WI38 (cell line): ENCODE measurements around the gene MYF6.

Source experiments
- H3K4me3 ChIP-seq: 2 replicates; pipeline ENCODE4 v1.5.1; 2011; ENCODE audit warnings: low read depth, mild to moderate bottlenecking, control low read depth, low read length
- TF ChIP-seq, protein P1 (sequence below): IDR thresholded peaks from 2 replicates; pipeline ENCODE4 v1.5.1; 2012; ENCODE audit warnings: low read depth, mild to moderate bottlenecking, control low read depth, low read length

The MYF6 gene

GRCh38 chr12:80679346-80680131 is 27.9 kb upstream of the MYF6 start:
- H3K4me3 ChIP-seq: no peak overlapping the region
- TF ChIP-seq, protein P1, sequence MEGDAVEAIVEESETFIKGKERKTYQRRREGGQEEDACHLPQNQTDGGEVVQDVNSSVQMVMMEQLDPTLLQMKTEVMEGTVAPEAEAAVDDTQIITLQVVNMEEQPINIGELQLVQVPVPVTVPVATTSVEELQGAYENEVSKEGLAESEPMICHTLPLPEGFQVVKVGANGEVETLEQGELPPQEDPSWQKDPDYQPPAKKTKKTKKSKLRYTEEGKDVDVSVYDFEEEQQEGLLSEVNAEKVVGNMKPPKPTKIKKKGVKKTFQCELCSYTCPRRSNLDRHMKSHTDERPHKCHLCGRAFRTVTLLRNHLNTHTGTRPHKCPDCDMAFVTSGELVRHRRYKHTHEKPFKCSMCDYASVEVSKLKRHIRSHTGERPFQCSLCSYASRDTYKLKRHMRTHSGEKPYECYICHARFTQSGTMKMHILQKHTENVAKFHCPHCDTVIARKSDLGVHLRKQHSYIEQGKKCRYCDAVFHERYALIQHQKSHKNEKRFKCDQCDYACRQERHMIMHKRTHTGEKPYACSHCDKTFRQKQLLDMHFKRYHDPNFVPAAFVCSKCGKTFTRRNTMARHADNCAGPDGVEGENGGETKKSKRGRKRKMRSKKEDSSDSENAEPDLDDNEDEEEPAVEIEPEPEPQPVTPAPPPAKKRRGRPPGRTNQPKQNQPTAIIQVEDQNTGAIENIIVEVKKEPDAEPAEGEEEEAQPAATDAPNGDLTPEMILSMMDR: no peak

DNA sequence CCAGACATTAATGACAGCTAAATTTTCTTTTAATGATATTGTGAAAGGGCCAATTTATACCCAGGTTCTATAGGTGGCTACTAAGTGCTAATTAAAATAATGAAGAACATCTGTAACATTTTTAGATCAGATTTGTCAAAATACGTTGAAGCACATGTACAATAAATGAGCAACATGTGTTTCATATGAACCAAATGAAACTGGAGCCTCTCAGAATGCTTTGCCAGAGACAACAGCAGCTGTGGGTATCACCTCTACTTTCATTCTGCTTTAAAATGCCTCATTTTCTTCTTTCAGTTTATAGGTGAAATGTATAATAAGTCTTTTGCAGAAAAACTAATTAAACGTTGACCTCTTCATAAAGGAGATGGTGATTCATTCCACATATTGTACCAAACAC is 26.1 kb upstream of the MYF6 start:
- no peak overlapping the region for H3K4me3 ChIP-seq
- TF ChIP-seq, protein P1: no peak

- TF ChIP-seq, protein P1: no peak
- no peak overlapping the region for H3K4me3 ChIP-seq
Observed at GRCh38 chr12:80681786-80682185, 25.6 kb upstream of the MYF6 start.

GRCh38 chr12:80684077-80684495 is 23.3 kb upstream of the MYF6 start:
- TF ChIP-seq, protein P1: no peak
- H3K4me3 ChIP-seq: no peak overlapping the region

DNA sequence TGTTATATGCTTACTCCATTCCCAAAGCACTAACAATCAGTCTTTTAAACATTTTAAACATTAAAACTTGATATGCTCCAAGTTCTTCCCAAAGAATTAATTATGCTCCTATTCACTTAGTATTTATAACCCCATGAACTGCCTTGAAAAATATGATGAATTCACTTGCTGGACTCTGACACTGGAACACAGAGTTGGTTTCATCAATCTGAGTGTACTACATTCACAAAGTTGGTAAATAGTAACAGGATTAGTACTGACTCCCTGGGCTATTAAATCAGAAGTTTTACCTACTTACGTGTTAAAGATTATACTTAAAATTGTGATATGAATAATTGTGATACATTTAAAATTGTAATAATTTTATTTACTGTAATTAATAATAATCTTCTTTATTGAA is 17.3 kb upstream of the MYF6 start:
- TF ChIP-seq, protein P1: no peak
- H3K4me3 ChIP-seq: no peak overlapping the region

GRCh38 chr12:80690513-80690912 is 16.9 kb upstream of the MYF6 start:
- no peak overlapping the region for H3K4me3 ChIP-seq
- TF ChIP-seq, protein P1: no peak

- H3K4me3 ChIP-seq: no peak overlapping the region
- TF ChIP-seq, protein P1: no peak
Observed at GRCh38 chr12:80692114-80692513, 15.3 kb upstream of the MYF6 start.
